ENCODE results near the gene GPR15LG.
"Not testable (repeated sequence)": the region's sequence is repeated elsewhere in the genome, so short reads cannot be mapped to it uniquely, and the experiment has no call there.

GRCh38 chr10:84168382-84168781 is 5.2 kb upstream of the GPR15LG start:
- TF ChIP-seq RFX5 (IDR thresholded peaks at IDR 0.05; ENCODE audit: low read depth, low read length); MEF2A (IDR thresholded peaks at IDR 0.05; ENCODE audit: insufficient read depth, low read depth, low read length); FOXM1 (IDR thresholded peaks at IDR 0.05; ENCODE audit: low read depth, low read length); TBL1XR1 (IDR thresholded peaks at IDR 0.05; ENCODE audit: low read depth, low read length); POLR2A (IDR thresholded peaks at IDR 0.05; ENCODE audit: low read depth, low read length); CTCF (IDR thresholded peaks at IDR 0.05 in 2 of 3, conservative IDR thresholded peaks at IDR 0.05 in 1 of 3; ENCODE audit: control insufficient read depth in 2 of 3, extremely low read depth in 1 of 3, insufficient read depth in 1 of 3, low read depth in 3 of 3, low read length in 3 of 3); SIX5 (IDR thresholded peaks at IDR 0.05; ENCODE audit: low read depth, low read length, severe bottlenecking); BHLHE40 (IDR thresholded peaks at IDR 0.05; ENCODE audit: borderline replicate concordance in 1 of 2, low read depth in 2 of 2, low read length in 1 of 2): not testable (repeated sequence)

Measured in GM12878 (cell line).